Heart left ventricle (tissue), 13 donors: ENCODE results near the gene RFTN2.

ENCODE experiments used
- CTCF ChIP-seq, 12 donors: fragments of 200-600 bp; sonication (generic) in 4 of 12; IDR thresholded peaks; one replicate each; pipeline versions ENCODE4 v1.5.0 to v1.8.0; 2018 to 2022; ENCODE audit warnings: antibody characterized with exemption in 12 of 12, mild to moderate bottlenecking in 5 of 12
- POLR2A ChIP-seq, 2 donors: fragments of 450-650 bp; IDR thresholded peaks; one replicate each; pipeline ENCODE4 v1.6.1; 2017; ENCODE audit warnings: antibody characterized with exemption in 2 of 2, mild to moderate bottlenecking in 2 of 2, moderate library complexity in 2 of 2
- donor health status: ischemic (EF 13 %, LVEDD 7.1; RV severe dilation, severe dysfunction).
- donor health status: DM: no; HTN: yes; CAD: no.
- donor health status: DM: no; HTN: no; CAD: no.
- donor health status: ischemic (EF 25% LVEDD 6.9; RV normal size, moderate dysfunction).
- donor health status: ischemic (EF 25% LVEDD 5.7; RV mildly dilated, moderate dysfunction).
- donor health status: ischemic (EF 35%, LVEDD 5.7; RV mildly dilated, moderate dysfunction).
- donor health status: nonischemic (EF 11% LVEDD 7.7; RV severe dilation, severe dysfunction).
- donor health status: DM: yes; HTN: yes; CAD: no.
- donor health status: PGD.
- donor health status: ischemic (EF 29% LVEDD 5.4; RV normal size, mild dysfunction).
- donor health status: nonischemic (EF 23%, LVEDD 6.1; RV moderate dilation, normal function).

- TF ChIP-seq CTCF (IDR thresholded peaks at IDR 0.05): no peak
- TF ChIP-seq POLR2A (IDR thresholded peaks at IDR 0.05): no peak
Observed at GRCh38 chr2:197598450-197598849, 76.9 kb downstream of the RFTN2 start.
